ENCODE measurements around the gene CRKL.
"Not testable (repeated sequence)": the region's sequence is repeated elsewhere in the genome, so short reads cannot be mapped to it uniquely, and the experiment has no call there.

CRKL gene

GRCh38 chr22:20935049-20935448 lies 17.8 kb downstream of the CRKL start:
- DNase-seq = not testable (repeated sequence)

GRCh38 chr22:20935780-20936539 lies 18.8 kb downstream of the CRKL start:
- DNase-seq = not testable (repeated sequence)

- DNase-seq = no peak
Observed at GRCh38 chr22:20937031-20937793, 20.0 kb downstream of the CRKL start.

GRCh38 chr22:20937794-20938671 lies 20.8 kb downstream of the CRKL start:
- no peak for DNase-seq

GRCh38 chr22:20939457-20940185 lies 22.4 kb downstream of the CRKL start:
- not testable (repeated sequence) for DNase-seq

GRCh38 chr22:20940186-20940651 lies 23.0 kb downstream of the CRKL start:
- DNase-seq = no peak

GRCh38 chr22:20940904-20941385 lies 23.7 kb downstream of the CRKL start:
- DNase-seq = no peak

- not testable (repeated sequence) for DNase-seq
Observed at GRCh38 chr22:20942203-20942902, 25.1 kb downstream of the CRKL start.

- no peak for DNase-seq
Observed at GRCh38 chr22:20943104-20943933, 26.1 kb downstream of the CRKL start.

- no peak for DNase-seq
Observed at GRCh38 chr22:20944042-20944441, 26.8 kb downstream of the CRKL start.

GRCh38 chr22:20945578-20945934 lies 28.3 kb downstream of the CRKL start:
- no peak for DNase-seq

- no peak for DNase-seq
Observed at GRCh38 chr22:20946080-20946986, 29.1 kb downstream of the CRKL start.

- no peak for DNase-seq
Observed at GRCh38 chr22:20946991-20947390, 29.8 kb downstream of the CRKL start.

- no peak for DNase-seq
Observed at GRCh38 chr22:20948450-20948849, 31.2 kb downstream of the CRKL start.

- no peak for DNase-seq
Observed at GRCh38 chr22:20948989-20949388, 31.8 kb downstream of the CRKL start.

GRCh38 chr22:20949698-20950183 lies 32.5 kb downstream of the CRKL start:
- no peak for DNase-seq

- no peak for DNase-seq
Observed at GRCh38 chr22:20951151-20951931, 34.1 kb downstream of the CRKL start.

- no peak for DNase-seq
Observed at GRCh38 chr22:20951932-20952380, 34.7 kb downstream of the CRKL start.
